Measurements from ENCODE around the gene STK16.
A peak's percentile ranks its signal among the peaks of the same experiment; 100 is the strongest.
"Not testable (repeated sequence)": the region's sequence is repeated elsewhere in the genome, so short reads cannot be mapped to it uniquely, and the experiment has no call there.

Gene STK16

DNA sequence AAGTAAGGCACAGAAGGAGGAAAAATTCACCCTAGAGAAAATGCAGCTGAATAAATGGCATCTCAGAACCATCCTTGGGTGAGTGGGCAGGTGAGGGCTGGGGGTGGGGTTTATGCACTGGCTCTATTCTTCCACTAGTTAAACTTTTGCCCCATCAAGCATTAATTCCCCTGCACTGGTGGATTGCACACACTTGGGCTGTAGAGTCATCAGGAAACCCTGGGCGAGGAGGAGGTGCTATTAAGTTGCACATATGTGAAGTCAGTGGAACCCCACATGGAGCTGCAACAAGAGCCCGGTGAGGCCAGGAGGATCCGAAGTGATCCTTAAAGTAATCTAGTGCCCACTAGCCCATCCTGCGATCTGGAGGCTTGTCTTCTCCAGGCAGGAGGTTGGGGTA lies 27.1 kb downstream of the STK16 start:
- no peak for DNase-seq

DNA sequence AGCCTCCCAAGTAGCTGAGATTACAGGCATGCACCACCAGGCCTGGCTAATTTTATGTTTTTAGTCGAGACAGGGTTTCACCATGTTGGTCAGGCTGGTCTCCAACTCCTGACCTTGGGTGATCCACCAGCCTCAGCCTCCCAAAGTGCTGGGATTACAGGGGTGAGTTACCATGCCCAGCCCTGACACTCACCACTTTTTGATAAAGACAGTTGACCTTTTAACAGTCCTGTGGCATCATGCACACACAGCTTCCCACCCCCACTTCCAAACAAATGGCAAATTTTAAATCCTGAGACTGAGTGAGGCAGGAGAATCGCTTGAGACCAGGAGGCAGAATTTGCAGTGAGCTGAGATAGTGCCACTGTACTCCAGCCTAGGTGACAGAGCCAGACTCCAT lies 27.7 kb downstream of the STK16 start:
- DNase-seq, result no peak

DNA sequence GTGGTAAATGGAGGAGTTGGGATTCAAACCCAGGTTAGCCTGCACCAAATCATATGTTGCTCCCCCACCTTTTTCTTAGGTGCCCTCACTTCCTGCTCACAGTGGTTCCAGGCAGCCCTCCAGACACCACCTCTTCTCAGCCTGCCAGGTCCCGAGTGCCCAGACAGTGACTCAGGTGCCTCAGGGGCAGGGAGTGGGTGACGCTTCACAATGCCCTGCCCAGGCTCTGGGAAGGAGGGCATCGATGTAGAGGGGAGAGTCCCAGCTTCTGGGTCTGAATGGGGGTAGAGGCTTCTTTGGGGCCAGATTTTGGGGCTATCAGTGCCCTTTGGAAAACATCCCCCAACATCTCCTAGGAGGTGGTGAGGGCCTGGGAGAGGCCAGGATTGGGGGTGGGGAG lies 28.7 kb downstream of the STK16 start:
- no peak for DNase-seq

DNA sequence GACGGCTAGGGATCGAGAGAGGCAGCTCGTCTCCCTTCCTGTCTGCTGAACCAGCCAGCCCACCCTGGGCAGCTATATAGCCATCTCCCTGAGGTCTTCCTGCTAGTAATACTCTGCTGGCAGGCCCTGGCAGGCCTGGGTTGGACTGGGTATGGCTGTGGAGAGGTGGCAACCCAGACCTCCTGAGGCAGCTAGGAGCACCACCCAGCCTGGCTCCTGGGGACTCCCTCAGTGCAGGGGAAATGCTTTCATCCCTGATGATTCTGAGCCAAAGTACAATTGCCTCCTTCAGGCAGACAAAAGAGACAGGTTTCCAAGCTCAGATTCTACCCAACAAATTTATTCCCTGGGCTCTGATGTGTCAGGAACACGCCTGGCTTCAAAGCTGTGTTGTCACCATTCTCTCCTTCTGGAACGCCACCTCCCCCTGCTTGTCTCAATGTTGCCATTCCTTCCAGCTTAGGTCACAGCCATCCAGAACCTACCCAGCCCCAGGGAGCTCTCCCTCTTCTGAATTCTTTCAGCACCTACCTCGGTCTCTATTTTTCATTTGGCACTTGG lies 29.2 kb downstream of the STK16 start:
- no peak for DNase-seq

DNA sequence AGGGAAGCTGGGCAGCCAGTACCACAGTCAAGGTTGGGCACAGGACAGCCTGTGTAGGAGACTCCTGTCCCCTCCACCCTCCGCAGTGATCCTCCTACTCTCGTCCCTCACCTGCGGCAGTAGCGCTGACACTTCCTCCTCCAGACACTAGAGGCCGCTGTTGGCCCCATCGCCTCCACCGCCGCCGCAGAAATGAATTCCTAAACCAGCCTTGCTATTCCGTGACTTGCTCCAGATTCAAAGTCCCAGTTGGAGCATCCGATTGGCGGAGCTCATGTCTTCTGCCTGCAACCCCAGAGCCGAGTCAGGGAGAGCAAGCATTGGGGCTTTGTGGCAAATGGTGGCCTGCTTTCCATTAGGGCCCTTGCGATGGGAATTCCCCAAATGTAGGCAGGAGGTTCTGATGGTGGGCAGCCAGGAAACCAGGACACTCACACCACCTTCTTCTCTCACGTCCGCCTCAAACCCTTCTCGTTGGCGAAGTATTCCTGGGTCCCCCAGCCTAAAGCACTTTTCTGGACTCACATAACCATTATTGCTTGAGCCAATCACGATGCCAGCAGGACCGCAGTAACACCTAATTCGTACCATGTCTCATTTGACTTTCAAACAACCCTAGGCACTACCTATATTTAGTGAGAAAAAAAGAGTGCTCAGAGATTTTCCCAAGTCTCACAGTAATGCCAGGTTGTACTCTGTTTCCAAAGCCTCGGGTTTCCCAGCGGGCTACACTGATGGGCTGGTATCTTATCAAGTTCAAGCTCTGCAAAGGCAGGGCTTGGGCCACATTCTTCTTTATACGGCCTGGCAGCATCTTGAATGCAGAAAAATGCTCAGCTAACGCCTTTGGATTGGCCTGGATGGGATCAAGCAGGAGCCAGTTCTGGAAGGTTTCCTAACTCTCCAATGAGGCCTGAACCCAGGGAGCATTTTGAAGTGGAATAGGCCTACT lies 32.7 kb downstream of the STK16 start:
- peak; percentile 79 for DNase-seq

DNA sequence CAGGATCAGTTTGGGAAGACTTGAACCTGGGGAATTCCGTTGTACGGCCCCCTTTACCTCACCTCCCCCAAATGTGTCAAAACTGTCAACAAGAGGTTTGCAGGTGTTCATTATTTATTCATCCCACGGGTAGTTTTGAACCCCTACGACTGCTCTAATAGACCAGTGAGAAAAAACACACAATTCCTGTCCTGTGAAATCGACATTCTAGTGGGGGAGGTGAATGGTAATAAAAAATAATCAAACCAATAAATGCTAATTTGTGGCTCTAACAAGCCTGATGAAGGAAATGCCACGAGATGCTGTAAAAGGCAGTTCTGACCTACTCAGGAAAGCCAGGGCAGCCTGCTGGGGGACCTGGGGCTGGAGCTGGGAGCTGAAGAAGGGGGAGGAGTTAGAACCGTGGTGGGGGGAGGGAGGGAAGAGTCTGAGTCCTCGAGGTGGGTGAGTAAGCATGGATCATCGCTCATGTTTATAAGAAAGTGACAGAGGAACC lies 33.4 kb downstream of the STK16 start:
- DNase-seq, result no peak

DNA sequence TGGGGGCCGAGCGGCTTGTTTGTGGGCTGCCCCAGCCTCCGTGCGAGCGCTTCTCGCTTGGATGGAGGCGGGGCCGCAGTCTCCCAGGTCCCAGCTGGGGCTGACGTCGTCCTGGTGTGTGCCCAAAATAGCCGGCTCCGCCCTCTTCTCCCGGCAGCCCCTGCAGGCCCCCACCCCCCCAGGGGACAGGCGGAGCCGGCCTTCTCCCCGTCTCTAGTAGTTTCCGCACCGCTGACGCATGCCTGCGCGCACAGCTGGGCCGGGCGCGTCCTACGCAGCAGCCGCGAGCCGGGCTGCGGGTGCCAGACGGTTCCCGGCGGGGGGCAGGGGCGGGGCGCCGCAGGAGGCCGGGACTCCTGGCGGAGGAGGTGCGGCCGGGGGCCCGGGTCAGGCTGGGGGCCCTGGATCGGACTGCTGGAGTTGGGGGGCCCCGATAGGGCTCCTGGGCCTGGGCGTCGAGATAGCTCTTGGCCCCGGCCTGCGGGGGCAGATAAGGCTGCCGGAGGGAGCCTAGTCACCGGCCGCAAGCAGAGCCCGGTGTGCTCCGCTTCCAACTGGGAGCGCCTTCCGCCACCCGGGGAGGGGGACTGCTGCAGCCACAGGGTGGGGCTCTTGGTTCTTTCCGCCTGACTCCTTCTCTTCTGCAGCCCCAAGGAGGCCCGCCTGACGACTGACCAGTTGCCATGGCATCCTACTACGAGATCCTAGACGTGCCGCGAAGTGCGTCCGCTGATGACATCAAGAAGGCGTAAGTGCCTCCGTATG lies 34.1 kb downstream of the STK16 start, which contains the start of gene DNAJB2:
TSS of gene DNAJB2 (plus strand) at position 216 of the 765 bp plus-strand sequence. CDS start at position 684, 468 bp downstream.
- DNase-seq, result peak; percentile 100

DNA sequence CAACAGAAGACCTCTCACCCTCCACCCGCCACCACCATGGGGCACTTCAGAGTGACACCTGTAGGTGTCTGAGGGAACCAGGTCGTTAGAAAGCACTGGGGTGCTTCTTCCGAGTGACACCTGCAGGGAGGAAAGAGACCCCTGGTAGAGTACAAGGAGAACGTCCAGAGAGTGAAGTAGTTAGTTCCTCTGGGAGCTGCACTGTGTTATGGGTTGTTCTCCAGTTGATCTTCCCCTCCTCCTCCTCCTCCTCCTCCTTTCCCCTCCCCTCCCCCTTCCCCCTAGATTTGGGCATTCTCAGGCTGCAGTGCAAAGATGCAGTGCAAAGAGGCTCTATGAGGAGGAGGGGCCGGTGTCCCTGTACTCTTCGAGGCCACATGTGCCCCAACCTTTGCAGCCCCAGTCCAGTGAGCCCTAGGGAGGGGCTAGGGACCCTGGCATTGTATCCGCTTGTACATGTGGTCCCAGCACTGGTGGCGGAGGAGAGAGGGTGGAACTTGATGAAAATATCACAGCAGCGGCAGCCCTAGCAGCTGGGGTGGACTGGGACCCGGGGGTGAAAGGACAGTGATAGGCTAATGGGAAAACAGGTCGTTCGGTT lies 34.7 kb downstream of the STK16 start:
- no peak for DNase-seq

DNA sequence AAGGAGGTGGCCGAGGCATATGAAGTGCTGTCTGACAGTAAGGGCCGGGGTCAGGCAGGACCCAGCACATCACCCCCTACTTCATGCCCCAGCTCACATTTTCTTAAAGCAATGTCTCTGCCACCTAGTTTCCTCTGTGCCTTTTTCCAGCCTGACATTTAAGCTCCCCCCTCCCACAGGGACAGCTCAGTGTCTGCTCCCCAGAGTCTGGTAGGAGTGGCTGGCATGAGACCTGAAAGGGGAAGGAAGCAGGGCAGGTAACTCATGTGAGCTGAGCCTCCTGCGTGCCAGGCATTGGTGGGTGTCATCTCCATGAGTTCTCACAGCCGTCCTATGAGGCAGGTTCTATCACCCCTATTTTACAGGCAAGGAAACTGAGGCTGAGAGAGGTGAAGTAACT lies 35.4 kb downstream of the STK16 start:
- no peak for DNase-seq

DNA sequence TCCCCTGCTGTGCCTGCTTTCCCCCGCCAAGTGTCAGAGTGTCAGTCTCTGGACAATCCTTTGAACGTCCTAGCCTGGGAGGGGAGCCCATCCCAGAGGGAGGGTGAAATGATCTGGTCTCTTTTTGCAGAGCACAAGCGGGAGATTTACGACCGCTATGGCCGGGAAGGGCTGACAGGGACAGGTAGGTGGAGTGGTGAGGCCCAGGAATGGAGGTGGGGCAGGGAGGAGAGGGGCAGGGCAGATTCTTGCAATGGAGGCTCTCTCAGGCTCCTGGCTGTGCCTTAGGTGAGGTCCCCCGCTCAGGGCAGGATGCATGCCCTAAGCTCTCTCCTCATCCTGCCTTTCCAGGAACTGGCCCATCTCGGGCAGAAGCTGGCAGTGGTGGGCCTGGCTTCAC lies 36.3 kb downstream of the STK16 start:
- DNase-seq, result no peak

DNA sequence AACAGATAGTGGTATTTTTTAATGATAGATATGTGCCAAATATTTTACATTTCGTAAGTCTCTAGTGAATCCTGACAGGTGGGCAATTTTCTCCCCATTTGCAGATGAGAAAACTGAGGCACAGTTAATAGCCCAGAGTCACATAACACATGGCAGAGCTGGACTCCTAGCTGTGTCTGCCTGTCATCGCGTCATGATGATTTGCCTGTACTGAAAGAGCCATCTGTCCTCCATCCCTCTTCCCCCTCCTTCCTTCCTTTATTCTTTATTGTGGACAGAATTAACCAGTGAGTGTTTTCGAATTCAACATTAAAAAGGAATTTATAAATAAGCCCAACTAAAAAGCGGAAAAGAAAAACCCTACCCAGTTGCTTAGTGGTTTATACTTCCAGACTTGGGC lies 37.1 kb downstream of the STK16 start:
- no peak for DNase-seq

DNA sequence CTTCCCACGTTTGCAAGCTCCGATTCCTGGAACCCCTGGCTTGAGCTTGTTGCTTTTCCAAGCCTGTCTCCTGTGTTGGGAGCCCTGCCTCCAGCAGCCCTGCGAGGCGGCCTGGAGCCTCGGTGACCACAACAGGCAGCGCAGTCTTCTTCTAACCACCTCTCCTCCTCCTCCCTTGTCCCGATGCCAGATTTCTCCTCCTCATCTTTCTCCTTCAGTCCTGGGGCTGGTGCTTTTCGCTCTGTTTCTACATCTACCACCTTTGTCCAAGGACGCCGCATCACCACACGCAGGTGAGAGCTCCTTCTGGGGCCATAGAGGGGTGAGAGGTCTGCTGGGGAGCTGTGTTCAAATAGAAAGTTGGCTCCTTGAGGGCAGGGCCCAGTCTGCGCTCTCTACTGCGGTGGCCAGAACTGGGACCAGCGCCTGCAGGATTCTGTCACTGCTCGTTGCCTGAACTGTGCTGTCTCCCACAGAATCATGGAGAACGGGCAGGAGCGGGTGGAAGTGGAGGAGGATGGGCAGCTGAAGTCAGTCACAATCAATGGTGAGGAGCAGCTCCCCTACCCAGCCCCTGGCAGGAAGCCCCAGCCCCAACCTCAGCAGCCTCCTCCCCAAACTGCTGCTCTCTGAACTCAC lies 37.8 kb downstream of the STK16 start:
- no peak for DNase-seq

DNA sequence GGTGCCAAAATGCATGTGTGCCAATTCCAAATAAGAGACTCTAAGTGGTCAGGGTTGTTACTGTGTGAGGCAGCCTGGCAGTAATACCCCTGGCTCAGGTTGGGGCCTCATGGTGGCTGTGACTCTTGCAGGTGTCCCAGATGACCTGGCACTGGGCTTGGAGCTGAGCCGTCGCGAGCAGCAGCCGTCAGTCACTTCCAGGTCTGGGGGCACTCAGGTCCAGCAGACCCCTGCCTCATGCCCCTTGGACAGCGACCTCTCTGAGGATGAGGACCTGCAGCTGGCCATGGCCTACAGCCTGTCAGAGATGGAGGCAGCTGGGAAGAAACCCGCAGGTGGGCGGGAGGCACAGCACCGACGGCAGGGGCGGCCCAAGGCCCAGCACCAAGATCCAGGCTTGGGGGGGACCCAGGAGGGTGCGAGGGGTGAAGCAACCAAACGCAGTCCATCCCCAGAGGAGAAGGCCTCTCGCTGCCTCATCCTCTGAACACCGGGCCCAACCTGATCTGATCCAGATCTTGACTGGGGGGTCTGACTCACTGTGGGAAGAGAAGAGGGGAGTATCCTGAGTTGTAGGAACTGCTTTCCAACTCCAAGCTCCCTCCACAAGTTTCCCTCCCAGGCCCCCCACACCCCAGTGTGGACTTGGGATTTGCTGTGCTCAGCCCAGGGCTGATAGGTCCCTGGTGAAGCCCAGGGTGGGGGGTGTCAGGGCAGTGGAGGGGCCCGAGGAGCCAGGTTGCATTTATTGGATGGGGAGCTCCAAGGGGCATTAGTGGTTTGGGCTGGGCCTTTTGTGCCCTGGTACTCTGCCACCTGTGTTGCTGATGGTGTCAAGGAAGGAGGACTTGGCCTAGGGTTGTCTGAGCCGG lies 39.5 kb downstream of the STK16 start:
- no peak for DNase-seq

DNA sequence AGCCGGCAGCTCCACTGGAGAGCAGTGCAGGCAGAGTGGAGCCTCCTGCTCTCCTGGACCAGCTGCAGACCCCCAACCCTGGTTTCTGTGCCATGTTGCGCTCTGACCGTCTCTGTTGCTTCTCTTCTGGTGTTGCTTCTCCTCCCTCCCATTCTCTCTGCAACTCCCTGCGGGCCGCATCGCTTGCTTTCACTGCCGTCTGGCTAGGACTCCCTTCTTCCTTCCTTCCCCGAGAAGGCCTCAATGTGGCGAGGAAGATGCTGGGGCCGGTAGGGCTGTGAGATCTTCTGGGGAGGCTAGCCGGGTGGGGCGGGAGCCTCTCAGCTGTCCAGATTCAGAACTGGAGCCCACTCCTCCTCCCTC lies 40.1 kb downstream of the STK16 start:
- DNase-seq, result no peak

DNA sequence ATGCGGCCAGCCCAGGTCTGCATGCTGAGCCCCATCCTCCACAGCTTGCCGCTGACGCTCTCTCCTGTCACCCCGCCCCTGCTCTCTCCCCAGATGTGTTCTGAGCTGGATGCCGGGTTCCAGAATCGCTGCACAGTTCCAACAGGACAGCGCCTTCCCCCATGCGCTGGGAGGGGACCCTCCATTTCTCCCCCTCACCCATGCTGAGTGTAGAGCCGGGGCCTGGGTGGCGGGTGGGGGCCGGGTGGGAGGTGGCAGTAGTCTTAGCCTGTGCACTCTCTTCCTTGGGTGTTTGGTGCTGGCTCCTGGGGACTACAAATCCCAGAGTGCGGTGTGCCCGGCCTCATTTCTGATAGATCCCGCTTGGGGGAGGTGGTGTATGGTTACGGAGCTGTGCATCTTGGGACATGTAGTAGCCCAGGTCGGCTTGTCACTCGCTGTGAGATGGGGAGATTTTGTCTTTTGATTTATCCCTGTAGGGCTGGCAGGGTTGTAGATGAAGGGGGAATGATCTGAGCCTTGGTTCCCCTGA lies 40.7 kb downstream of the STK16 start:
- DNase-seq, result no peak

DNA sequence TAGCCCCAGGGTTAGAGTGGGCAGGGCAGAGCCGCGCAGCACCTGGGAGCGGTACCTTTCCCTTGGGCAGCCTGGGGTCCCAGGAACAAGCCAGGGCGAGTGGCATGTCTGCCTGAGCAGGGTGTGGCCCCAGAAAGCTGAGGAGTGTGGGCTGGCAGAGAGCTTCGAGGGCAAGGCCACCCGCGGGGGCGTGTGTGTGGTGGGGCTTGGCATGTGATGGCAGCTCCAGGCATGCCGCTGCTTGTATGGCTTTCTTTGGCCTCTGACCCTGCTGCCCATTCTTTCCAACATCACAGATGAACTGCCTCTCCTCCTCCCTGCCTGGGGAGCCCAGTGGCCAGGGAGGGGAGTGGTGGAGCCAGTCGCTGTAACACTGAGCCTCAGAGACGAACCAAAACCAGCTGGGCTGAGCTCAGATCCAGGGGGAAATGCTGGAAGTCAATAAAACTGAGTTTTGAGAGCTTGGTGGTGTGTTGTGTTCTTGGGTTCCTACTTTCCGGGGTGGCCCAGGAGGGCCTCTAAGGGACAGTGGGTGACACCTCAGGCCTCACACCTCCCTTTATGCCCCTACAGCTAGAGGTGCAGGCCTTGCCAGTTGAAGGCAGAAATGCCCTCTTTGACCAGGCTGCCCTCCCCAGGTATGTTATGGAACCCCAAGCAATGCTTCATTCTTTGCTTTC lies 41.3 kb downstream of the STK16 start:
- DNase-seq, result no peak

DNA sequence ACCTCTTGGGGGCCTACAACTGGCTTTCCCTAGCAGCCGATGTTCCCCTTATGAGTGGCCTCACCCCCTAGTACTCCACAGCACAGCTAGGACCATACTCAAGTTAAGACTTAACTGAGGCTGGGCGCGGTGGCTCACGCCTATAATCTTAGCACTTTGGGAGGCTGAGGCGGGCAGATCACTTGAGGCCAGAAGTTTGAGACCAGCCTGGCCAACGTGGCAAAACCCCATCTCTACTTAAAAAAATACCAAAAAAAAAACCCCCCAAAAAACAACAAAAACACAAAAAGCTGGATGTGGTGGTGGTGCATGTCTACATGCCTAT lies 41.8 kb downstream of the STK16 start:
- not testable (repeated sequence) for DNase-seq

DNA sequence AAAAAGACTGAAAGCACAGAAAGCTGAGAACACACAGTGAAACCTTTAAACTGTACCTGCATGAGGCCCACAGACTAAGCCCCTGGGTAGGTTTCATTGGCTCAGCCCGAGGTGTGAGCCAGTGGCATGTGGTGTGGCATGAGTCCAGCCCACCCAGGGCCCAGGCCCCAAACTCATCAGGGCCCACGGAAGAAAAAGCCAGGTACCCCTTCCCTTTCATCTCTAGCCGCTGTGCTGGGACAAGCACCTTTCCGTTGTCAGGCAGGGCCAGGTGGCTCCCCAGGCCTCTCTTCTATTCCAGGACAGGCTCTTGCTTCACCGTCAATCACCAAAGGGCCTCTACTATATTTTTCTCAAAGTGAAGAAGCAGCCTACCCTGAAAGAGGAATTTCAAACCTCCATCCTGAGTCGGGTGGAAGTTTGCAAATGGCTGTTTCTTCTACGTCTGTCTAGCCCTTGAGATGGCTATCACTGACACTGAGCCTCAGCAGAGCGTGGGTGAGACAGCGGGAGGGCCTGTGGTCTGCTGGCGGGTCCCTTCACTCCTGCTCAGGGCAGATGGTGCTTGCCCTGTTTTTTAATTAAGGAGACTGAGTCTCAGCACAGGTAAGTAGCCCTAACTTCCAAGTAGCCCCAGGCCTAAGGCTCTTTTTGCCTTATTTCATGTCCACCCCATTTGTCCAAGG lies 42.4 kb downstream of the STK16 start:
- DNase-seq, result no peak

DNA sequence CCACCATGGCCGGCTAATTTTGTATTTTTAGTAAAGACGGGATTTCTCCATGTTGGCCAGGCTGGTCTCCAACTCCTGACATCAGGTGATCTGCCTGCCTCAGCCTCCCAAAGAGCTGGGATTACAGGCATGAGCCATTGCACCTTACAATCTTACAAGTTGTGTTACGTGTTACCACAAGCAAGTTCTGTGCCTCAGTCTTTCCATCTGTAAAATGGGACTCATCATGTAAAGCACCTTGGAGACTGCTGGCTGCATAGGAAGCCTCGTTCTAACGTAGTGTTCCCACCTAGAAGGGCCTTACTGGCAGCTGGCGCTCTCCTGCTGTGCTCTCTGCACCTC lies 43.9 kb downstream of the STK16 start:
- no peak for DNase-seq

Measured in activated naive CD4-positive, alpha-beta T cell treated with Interleukin-2 at 50 U/mL for 16 hours (primary cell).